Panc1 (cell line): Measurements from ENCODE around the gene NUB1. TPM values are rescaled to one million over a fixed set of nuclear protein-coding genes. Genes with fewer than 3 reads are reported as not detected.

Source experiments
- ATAC-seq: fragments of 200-7000 bp; cut with Tn5 transposase; 2 replicates; pipeline ENCODE4 v1.9.1; 2020; ENCODE audit warnings: mild to moderate bottlenecking, moderate library complexity
- BruUV-seq: library from RNA; stranded (reverse); fragments of 400-500 nt; replicated peaks from 2 replicates; lab custom pipeline; 2021; lab: Mats Ljungman, UMichigan
- CTCF ChIA-PET: fragments of 300-600 bp; sonication (Branson Sonifier 250); formaldehyde crosslinking; loops from one replicate; lab custom pipeline; 2022; ENCODE audit warnings: antibody characterized with exemption; lab: Charles Lee
- POLR2A ChIA-PET: fragments of 300-600 bp; sonication (Branson Sonifier 250); formaldehyde crosslinking; loops from one replicate; lab custom pipeline; 2022; ENCODE audit warnings: antibody characterized with exemption; lab: Charles Lee
- DNase-seq: peaks from one replicate; pipeline ENCODE4 v3.0.0-alpha.2; 2010; ENCODE audit warnings: low read depth, low spot score
- H3K27ac ChIP-seq: 2 replicates; pipeline ENCODE4 v1.5.1; 2011; ENCODE audit warnings: mild to moderate bottlenecking, low read length, inconsistent platforms
- H3K27me3 ChIP-seq: fragments of 200-500 bp; sonication (Bioruptor generic); 2 replicates; pipeline ENCODE4 v1.6.0; 2014; ENCODE audit warnings: low read length, inconsistent platforms; ENCODE audit not compliant: control insufficient read depth, insufficient read depth
- H3K36me3 ChIP-seq: fragments of 200-500 bp; sonication (Bioruptor generic); 2 replicates; pipeline ENCODE4 v1.5.1; 2014; ENCODE audit warnings: inconsistent platforms, mild to moderate bottlenecking, low read length, moderate library complexity; ENCODE audit not compliant: control insufficient read depth, insufficient read depth
- H3K4me1 ChIP-seq: 2 replicates; pipeline ENCODE4 v1.5.1; 2011; ENCODE audit warnings: inconsistent platforms, mild to moderate bottlenecking, low read length, moderate library complexity; ENCODE audit not compliant: control insufficient read depth, insufficient read depth
- H3K4me3 ChIP-seq, 2 experiments: 2 replicates each; pipeline ENCODE4 v1.5.1; 2011 to 2012; ENCODE audit warnings: low read depth in 2 of 2, low read length in 2 of 2, mild to moderate bottlenecking in 2 of 2, inconsistent platforms in 1 of 2, moderate library complexity in 1 of 2
- H3K9me3 ChIP-seq: fragments of 200-500 bp; sonication (Bioruptor generic); 2 replicates; pipeline ENCODE4 v1.5.1; 2014; ENCODE audit warnings: low read depth, mild to moderate bottlenecking, inconsistent platforms, low read length, moderate library complexity; ENCODE audit not compliant: control insufficient read depth, insufficient read depth
- CTCF ChIP-seq: fragments of 450-650 bp; IDR thresholded peaks from 2 replicates; pipeline ENCODE4 v1.5.1; 2017; ENCODE audit warnings: mild to moderate bottlenecking
- POLR2AphosphoS5 ChIP-seq: IDR thresholded peaks from 2 replicates; pipeline ENCODE4 v1.6.1; 2012; ENCODE audit warnings: mild to moderate bottlenecking, low read depth, low read length, moderate library complexity
- SIN3A ChIP-seq: IDR thresholded peaks from 2 replicates; pipeline ENCODE4 v1.6.1; 2012; ENCODE audit warnings: low read depth, mild to moderate bottlenecking, low read length, moderate library complexity, borderline replicate concordance; ENCODE audit not compliant: insufficient read depth
- TCF7L2 ChIP-seq: IDR thresholded peaks from 2 replicates; pipeline ENCODE4 v1.6.1; 2011; ENCODE audit warnings: mild to moderate bottlenecking, low read depth, low read length, inconsistent platforms
- in situ Hi-C: cut with HindIII; loops from 2 replicates; pipeline ENCODE4 v1.10.0; 2016; ENCODE audit warnings: low sequenced_read_pairs, low pct_unique_long_range_greater_than_20kb
- intact Hi-C: fragments of 100-400 bp; cut with micrococcal nuclease; formaldehyde crosslinking; loops from one replicate; pipeline ENCODE4 v1.10.0; 2022; ENCODE audit not compliant: unreplicated experiment
- total RNA-seq: library from RNA; stranded (reverse); gene quantifications from one replicate; pipeline ENCODE4 v1.2.1, GENCODE V29; 2021; ENCODE audit not compliant: unreplicated experiment
- TF ChIP-seq, protein P1 (sequence below), 2 experiments: IDR thresholded peaks; 2 replicates each; pipeline ENCODE4 v1.6.1; 2011 to 2012; ENCODE audit warnings: low read depth in 2 of 2, control low read depth in 1 of 2, low read length in 1 of 2, mild to moderate bottlenecking in 1 of 2, moderate library complexity in 1 of 2; ENCODE audit not compliant: insufficient read depth in 1 of 2

NUB1 gene
- total RNA-seq, 1 experiment from 2014 or later, result 50.5 TPM

DNA sequence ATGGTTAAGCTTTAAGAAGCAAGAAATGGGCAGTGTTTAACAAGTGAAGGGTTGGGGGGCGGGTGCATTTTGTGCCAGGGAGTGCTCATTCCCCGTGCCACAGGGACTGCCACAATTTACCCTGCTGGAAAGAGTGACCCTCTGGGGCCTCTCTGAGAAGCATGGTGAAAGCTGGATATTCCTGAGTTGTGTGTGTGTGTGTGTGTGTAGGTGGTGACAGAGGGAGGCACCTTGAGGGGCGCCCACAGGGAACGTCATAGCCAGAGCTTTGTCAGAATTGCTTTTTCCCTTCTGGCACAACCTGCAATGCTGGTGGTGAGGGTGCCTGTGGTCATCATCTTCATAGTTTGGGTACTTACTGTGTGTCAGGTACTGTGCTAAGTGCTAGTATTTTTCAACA is 70.7 kb downstream of the NUB1 start:
- no peaks in the 10 kb centered on the region for H3K27me3 ChIP-seq
- ATAC-seq (no peak), DNase-seq (no peak)
- no peaks in the 10 kb centered on the region; the same call in none of the 2 replicates for H3K4me1 ChIP-seq
- CTCF ChIA-PET, result interaction anchor here (0.7 kb wide), 1 partner anchor 41 kb away, joined by 4 read pairs; no protein-coding TSS in a partner anchor
- BruUV-seq, result no TSS peak
- in situ Hi-C loops (no loop called here), intact Hi-C loops (no loop called here)
- no peaks in the 10 kb centered on the region for H3K36me3 ChIP-seq
- H3K4me3 ChIP-seq, result no peak overlapping the region
- POLR2A ChIA-PET, result interaction anchor here (0.5 kb wide), 1 partner anchor 185 kb away, joined by 3 read pairs; the partner anchor contains the start of gene ABCF2
- H3K27ac ChIP-seq, result no peak overlapping the region
- no peaks in the 10 kb centered on the region for H3K9me3 ChIP-seq
- no peak for TF ChIP-seq CTCF
- no peak for TF ChIP-seq SIN3A
- no peak for TF ChIP-seq POLR2AphosphoS5
- no peak for TF ChIP-seq TCF7L2
- TF ChIP-seq, protein P1, sequence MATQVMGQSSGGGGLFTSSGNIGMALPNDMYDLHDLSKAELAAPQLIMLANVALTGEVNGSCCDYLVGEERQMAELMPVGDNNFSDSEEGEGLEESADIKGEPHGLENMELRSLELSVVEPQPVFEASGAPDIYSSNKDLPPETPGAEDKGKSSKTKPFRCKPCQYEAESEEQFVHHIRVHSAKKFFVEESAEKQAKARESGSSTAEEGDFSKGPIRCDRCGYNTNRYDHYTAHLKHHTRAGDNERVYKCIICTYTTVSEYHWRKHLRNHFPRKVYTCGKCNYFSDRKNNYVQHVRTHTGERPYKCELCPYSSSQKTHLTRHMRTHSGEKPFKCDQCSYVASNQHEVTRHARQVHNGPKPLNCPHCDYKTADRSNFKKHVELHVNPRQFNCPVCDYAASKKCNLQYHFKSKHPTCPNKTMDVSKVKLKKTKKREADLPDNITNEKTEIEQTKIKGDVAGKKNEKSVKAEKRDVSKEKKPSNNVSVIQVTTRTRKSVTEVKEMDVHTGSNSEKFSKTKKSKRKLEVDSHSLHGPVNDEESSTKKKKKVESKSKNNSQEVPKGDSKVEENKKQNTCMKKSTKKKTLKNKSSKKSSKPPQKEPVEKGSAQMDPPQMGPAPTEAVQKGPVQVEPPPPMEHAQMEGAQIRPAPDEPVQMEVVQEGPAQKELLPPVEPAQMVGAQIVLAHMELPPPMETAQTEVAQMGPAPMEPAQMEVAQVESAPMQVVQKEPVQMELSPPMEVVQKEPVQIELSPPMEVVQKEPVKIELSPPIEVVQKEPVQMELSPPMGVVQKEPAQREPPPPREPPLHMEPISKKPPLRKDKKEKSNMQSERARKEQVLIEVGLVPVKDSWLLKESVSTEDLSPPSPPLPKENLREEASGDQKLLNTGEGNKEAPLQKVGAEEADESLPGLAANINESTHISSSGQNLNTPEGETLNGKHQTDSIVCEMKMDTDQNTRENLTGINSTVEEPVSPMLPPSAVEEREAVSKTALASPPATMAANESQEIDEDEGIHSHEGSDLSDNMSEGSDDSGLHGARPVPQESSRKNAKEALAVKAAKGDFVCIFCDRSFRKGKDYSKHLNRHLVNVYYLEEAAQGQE (IDR thresholded peaks at IDR 0.05; ENCODE audit: insufficient read depth in 1 of 2, low read depth in 2 of 2, low read length in 1 of 2), result no peak

GRCh38 chr7:151413241-151413640 is 71.6 kb downstream of the NUB1 start:
- ChIA-PET CTCF (no interaction called here), POLR2A (no interaction called here)
- BruUV-seq, result no TSS peak
- DNase-seq (no peak), ATAC-seq (no peak)
- Histone ChIP-seq H3K9me3 (no peaks in the 10 kb centered on the region), H3K27ac (no peak overlapping the region), H3K36me3 (no peaks in the 10 kb centered on the region), H3K4me1 (no peaks in the 10 kb centered on the region; the same call in none of the 2 replicates), H3K4me3 (no peak overlapping the region), H3K27me3 (no peaks in the 10 kb centered on the region)
- TF ChIP-seq, protein P1 (IDR thresholded peaks at IDR 0.05; ENCODE audit: insufficient read depth in 1 of 2, low read depth in 2 of 2, low read length in 1 of 2), result no peak
- TF ChIP-seq POLR2AphosphoS5, result no peak
- TF ChIP-seq CTCF, result no peak
- no peak for TF ChIP-seq TCF7L2
- TF ChIP-seq SIN3A, result no peak
- in situ Hi-C loops (no loop called here), intact Hi-C loops (no loop called here)
